Ascending aorta (tissue), 2 donors: ENCODE measurements around the gene LOXL3. TPM values are rescaled to one million over a fixed set of nuclear protein-coding genes. Genes with fewer than 3 reads are reported as not detected.
A peak's percentile ranks its signal among the peaks of the same experiment; 100 is the strongest.

ENCODE experiments used
- DNase-seq, 2 donors: peaks; one replicate each; pipeline ENCODE4 v3.0.0-alpha.2; 2019; ENCODE audit warnings: low spot score in 2 of 2
- H3K27ac ChIP-seq, 2 donors: fragments of 200-600 bp; sonication (generic); one replicate each; pipeline ENCODE4 v1.5.1; 2016 to 2017; ENCODE audit warnings: mild to moderate bottlenecking in 1 of 2
- H3K27me3 ChIP-seq: fragments of 200-600 bp; sonication (generic); one replicate; pipeline ENCODE4 v1.5.1; 2017
- H3K36me3 ChIP-seq, 2 donors: fragments of 200-600 bp; sonication (generic); one replicate each; pipeline ENCODE4 v1.5.1; 2016
- H3K4me1 ChIP-seq, 2 donors: fragments of 200-600 bp; sonication (generic); one replicate each; pipeline ENCODE4 v1.5.1; 2016 to 2017; ENCODE audit warnings: mild to moderate bottlenecking in 1 of 2
- H3K4me3 ChIP-seq, 2 donors: fragments of 200-600 bp; sonication (generic); one replicate each; pipeline ENCODE4 v1.5.1; 2016 to 2017; ENCODE audit warnings: mild to moderate bottlenecking in 1 of 2
- H3K9me3 ChIP-seq, 2 donors: fragments of 200-600 bp; sonication (generic); one replicate each; pipeline ENCODE4 v1.5.1; 2016
- intact Hi-C: fragments of 100-400 bp; cut with DNase I; formaldehyde crosslinking; loops from one replicate; pipeline ENCODE4 v1.15.1; 2023
- total RNA-seq: library from RNA; depleted of rRNA; stranded (reverse); fragments of >200 nt; gene quantifications from one replicate; pipeline ENCODE4 v1.1.0, GENCODE V29; 2016
- TF ChIP-seq, protein P1 (sequence below), 3 experiments: fragments of 200-600 bp in 2 of 3; fragments of 450-650 bp in 1 of 3; sonication (generic) in 2 of 3; IDR thresholded peaks; one replicate each; pipeline ENCODE4 v1.5.1; 2016 to 2019; ENCODE audit warnings: antibody characterized with exemption in 3 of 3, mild to moderate bottlenecking in 1 of 3, moderate library complexity in 1 of 3

The LOXL3 gene
- total RNA-seq, 1 donor from 2014 or later = 19.8 TPM

DNA sequence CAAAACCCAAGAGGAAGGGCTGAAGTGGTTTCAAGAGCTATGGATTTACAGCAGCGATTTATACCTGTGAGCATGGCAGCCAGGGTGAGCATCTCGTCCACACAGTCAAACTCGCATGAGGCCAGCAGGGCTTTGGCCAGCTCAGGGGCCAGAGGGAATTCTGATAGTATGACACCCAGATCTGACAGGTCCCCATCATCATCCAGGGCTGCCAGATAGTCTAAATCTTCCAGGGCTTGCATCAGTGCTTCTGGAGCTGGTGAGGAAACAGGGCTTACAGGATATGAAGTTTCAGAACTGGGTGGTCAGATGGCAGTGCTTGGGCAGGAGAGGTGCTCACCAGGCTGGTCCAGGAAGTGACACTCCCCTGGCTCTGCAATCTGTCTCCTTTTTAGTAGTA is 31.2 kb downstream of the LOXL3 start:
- Histone ChIP-seq H3K27me3 (no peaks in the 10 kb centered on the region), H3K4me1 (no peaks in the 10 kb centered on the region), H3K36me3 (peaks cover 15 to 19% of the 10 kb centered on the region in 2 donors), H3K27ac (no peak overlapping the region), H3K4me3 (no peak overlapping the region), H3K9me3 (no peaks in the 10 kb centered on the region)
- TF ChIP-seq, protein P1, sequence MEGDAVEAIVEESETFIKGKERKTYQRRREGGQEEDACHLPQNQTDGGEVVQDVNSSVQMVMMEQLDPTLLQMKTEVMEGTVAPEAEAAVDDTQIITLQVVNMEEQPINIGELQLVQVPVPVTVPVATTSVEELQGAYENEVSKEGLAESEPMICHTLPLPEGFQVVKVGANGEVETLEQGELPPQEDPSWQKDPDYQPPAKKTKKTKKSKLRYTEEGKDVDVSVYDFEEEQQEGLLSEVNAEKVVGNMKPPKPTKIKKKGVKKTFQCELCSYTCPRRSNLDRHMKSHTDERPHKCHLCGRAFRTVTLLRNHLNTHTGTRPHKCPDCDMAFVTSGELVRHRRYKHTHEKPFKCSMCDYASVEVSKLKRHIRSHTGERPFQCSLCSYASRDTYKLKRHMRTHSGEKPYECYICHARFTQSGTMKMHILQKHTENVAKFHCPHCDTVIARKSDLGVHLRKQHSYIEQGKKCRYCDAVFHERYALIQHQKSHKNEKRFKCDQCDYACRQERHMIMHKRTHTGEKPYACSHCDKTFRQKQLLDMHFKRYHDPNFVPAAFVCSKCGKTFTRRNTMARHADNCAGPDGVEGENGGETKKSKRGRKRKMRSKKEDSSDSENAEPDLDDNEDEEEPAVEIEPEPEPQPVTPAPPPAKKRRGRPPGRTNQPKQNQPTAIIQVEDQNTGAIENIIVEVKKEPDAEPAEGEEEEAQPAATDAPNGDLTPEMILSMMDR (IDR thresholded peaks at IDR 0.05) = no peak
- no peak for DNase-seq
- intact Hi-C loops = no loop called here

DNA sequence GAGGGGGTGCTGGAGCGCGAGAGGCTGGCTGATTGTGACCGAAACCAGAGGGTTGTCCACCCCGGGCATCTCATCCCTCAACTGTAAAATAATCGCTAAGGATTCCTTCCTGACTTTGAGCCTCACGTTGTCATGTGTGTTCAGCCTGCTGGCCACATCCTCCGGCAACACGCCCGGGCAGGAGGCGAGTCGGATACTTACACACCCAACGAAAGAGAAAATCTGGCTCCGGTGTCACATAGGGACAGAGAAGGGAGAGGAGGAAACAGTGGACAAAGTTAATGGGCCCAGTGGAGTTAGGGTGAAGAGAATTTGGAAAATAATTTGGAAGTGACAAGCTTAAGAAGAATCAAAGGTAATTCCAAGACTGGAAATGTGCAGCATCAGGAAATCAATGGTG is 37.1 kb downstream of the LOXL3 start:
- H3K4me1 ChIP-seq = peaks cover 16 to 18% of the 10 kb centered on the region in 2 donors
- no peak for DNase-seq

GRCh38 chr2:74515981-74516633 is 37.6 kb downstream of the LOXL3 start:
- Histone ChIP-seq H3K4me1 (peaks cover 16 to 18% of the 10 kb centered on the region in 2 donors), H3K9me3 (no peaks in the 10 kb centered on the region), H3K27me3 (peaks cover 39% of the 10 kb centered on the region), H3K4me3 (peak overlapping the region; percentile 46 to 58), H3K27ac (no peak overlapping the region), H3K36me3 (no peaks in the 10 kb centered on the region)
- TF ChIP-seq, protein P1 (IDR thresholded peaks at IDR 0.05) = no peak
- intact Hi-C loops = no loop called here
- DNase-seq = no peak

More for the DNA sequence above, 37.1 kb downstream of the LOXL3 start:
- TF ChIP-seq, protein P1 (IDR thresholded peaks at IDR 0.05) = no peak
- no peaks in the 10 kb centered on the region for H3K9me3 ChIP-seq
- H3K4me3 ChIP-seq = peak overlapping the region; percentile 46 to 58
- peaks cover 39% of the 10 kb centered on the region for H3K27me3 ChIP-seq
- no peaks in the 10 kb centered on the region for H3K36me3 ChIP-seq
- no peak overlapping the region for H3K27ac ChIP-seq
- intact Hi-C loops = no loop called here

DNA sequence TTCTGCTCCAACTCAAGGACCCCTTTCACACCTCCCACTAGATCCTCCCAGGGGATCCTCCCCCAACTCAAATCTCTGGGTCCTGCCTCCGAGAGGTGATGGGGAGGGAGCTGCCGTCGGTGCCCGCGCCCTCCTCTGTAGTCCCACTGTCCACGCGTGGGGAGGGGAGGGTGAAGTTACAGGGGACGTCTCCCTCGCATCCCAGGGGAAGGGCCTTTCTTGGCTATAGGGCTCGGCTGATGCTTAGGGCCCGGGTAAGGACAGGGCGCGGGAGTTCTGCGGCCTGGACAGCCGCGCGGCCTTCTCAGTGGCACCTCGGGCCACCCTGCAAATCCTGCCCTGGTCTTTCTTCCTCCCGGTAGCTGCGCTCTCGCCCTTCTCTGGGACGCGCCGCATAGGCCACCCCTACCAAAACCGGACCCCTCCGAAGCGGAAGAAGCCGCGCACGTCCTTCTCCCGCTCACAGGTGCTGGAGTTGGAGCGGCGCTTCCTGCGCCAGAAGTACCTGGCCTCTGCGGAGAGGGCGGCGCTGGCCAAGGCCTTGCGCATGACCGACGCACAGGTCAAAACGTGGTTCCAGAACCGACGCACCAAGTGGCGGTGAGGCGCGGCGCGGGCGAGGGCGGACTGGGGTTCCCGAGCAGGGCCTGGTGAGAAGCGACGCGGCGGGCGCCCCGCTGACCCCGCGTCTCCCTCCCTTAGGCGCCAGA is 38.3 kb downstream of the LOXL3 start:
- intact Hi-C loops = no loop called here
- H3K4me1 ChIP-seq = peaks cover 16 to 18% of the 10 kb centered on the region in 2 donors
- no peak for DNase-seq
- no peaks in the 10 kb centered on the region for H3K9me3 ChIP-seq
- TF ChIP-seq, protein P1 (IDR thresholded peaks at IDR 0.05) = no peak
- H3K27me3 ChIP-seq = peaks cover 39% of the 10 kb centered on the region
- H3K4me3 ChIP-seq = peak overlapping the region; percentile 46 to 58
- H3K27ac ChIP-seq = no peak overlapping the region
- H3K36me3 ChIP-seq = no peaks in the 10 kb centered on the region

- Histone ChIP-seq H3K4me3 (peak within 1 kb of the TSS in 1 of 2 donors; percentile 58), H3K9me3 (no peaks in the 10 kb centered on the region), H3K36me3 (no peaks in the 10 kb centered on the region), H3K4me1 (peaks cover 16 to 18% of the 10 kb centered on the region in 2 donors), H3K27me3 (peaks cover 39% of the 10 kb centered on the region), H3K27ac (no peak within 1 kb of the TSS)
- TF ChIP-seq, protein P1 (IDR thresholded peaks at IDR 0.05) = no peak
- DNase-seq = no peak
- intact Hi-C loops = no loop called here
These were observed 39.1 kb downstream of the LOXL3 start, which contains the start of gene TLX2 for GRCh38 chr2:74514368-74515270. TLX2 (plus strand) TSS chr2:74514450; CDS start chr2:74514807, 357 bp downstream.
